ENCODE results near the gene APOBEC3G.

The APOBEC3G gene

DNA sequence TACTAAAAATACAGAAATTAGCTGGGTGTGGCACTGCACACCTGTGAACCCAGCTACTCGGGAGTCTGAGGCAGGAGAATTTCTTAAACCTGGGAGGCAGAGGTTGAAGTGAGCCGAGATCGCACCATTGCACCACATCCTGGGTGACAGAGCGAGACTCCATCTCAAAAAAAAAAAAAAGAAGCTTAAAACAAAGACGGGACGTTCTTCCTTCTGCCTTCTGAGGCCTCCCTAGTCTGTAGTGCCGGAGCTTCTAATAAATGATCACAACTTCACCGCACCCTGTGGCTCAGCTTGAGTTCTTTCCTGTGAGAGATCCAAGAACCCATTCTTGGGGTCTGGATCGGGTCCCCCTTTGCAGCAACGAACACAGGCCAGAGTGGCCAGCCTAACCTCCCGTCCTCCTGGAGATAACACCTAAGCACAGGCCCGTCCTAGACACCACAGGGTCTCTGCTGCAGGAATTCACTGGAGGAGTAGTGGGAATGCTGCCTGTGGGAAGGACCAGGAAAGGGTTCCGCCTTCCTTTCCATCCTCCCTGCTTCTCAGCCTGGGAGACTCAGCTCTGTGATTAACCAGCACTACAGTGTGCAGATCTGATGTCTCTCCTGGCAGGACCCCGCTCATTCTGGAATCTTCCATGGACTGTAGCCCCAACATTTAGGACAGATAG, 17.8 kb downstream of the APOBEC3G start:
- Histone ChIP-seq H3K27me3 (ENCODE audit: insufficient read depth, low read depth, severe bottlenecking) (no peaks in the 10 kb centered on the region), H3K4me3 (ENCODE audit: low read depth, low read length) (no peak overlapping the region), H3K9me3 (ENCODE audit: severe bottlenecking) (no peaks in the 10 kb centered on the region), H3K36me3 (no peaks in the 10 kb centered on the region), H3K27ac (no peak overlapping the region)
- DNase-seq = no peak
- no peak for TF ChIP-seq CTCF (IDR thresholded peaks at IDR 0.05; ENCODE audit: low read depth, low read length)

DNA sequence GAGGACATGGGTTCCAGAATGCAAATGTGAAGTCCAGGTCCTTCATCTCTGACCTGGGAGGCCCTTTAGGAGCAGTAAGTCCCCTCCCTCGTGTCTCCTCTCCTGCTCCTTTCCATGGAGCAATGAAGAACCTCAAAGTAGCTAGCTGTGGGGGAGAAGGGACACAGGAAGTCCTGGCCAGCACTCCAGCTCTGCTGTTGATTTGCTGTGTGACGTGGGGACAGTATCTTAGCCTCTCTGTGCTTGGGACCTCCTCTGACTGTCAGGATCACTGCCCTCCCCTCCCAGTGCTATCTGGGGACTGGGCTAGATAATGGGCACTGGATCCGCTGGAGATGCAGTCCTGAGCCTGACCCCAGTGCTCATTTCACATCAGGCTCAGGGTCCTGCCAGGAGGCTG, 18.9 kb downstream of the APOBEC3G start:
- Histone ChIP-seq H3K27ac (no peak overlapping the region), H3K9me3 (ENCODE audit: severe bottlenecking) (no peaks in the 10 kb centered on the region), H3K27me3 (ENCODE audit: insufficient read depth, low read depth, severe bottlenecking) (no peaks in the 10 kb centered on the region), H3K36me3 (no peaks in the 10 kb centered on the region), H3K4me3 (ENCODE audit: low read depth, low read length) (no peak overlapping the region)
- no peak for DNase-seq
- no peak for TF ChIP-seq CTCF (IDR thresholded peaks at IDR 0.05; ENCODE audit: low read depth, low read length)

DNA sequence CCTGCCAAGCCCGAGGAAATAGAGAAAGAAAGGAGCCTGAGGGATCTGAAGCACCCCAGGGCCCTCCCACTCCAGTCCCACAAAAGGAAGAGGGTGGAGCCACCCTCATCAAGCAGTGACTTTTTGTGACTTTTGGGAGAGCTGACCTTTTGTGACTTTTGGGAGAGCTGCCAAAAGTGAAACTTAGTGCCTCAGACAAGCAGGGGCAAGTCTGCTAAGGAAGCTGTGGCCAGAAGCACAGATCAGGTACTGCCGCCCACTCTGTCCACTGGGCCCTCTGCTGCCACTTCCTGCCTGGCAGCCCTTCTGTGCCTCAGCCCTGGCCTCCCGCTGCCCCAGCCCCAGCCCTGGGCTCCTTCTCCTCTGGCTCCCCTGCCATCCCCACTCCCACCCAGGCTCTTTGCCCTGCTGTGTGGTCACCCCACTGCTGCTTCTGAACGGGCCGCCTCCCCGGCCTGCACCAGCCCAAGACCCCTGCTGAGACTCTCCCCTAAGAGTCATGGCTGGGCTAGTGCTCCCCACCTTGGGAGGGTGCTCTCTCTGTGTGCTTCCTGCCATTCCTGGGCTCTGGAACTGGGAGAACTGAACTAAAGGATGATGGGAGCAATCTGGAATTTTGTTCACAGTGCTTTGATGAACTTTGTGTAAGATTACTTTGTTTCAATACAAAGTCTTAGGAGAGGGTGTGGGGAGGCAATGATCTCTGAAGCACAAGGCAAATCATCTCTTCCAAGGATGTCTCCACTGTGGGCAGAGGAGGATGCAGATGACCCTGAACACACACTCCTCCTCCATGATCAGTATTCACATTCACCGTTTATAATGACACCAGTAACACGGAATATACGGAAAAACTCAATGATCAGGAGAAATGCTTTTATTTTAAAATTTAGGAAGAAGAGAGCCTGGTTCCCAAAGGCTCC, 20.3 kb downstream of the APOBEC3G start, which contains the start of gene APOBEC3H:
Gene APOBEC3H (plus strand): TSS at position 147 of the 923 bp plus-strand sequence. CDS start 3,035 bp downstream, outside the sequence.
- no peak for TF ChIP-seq CTCF (IDR thresholded peaks at IDR 0.05; ENCODE audit: low read depth, low read length)
- Histone ChIP-seq H3K36me3 (no peaks in the 10 kb centered on the region), H3K27me3 (ENCODE audit: insufficient read depth, low read depth, severe bottlenecking) (no peaks in the 10 kb centered on the region), H3K4me3 (ENCODE audit: low read depth, low read length) (no peak within 1 kb of the TSS), H3K27ac (no peak within 1 kb of the TSS), H3K9me3 (ENCODE audit: severe bottlenecking) (no peaks in the 10 kb centered on the region)
- no peak for DNase-seq

DNA sequence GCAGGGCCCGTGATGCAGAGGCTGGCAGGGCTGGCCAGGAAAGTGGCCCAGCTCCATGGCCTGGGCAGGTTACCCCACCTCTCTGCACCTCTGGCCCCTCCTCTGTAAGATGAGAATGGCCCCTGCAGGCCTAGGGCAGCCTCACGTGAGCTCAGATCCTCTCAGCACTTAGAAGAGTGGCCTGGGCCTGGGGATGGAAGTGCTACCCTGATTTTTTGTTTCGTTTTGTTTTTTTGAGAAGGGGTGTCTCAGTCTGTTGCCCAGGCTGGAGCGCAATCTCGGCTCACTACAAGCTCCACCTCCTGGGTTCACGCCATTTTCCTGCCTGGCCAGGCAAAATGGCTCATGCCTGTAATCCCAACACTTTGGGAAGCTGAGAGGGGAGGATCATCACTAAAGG, 21.0 kb downstream of the APOBEC3G start:
- no peaks in the 10 kb centered on the region for H3K9me3 ChIP-seq (ENCODE audit: severe bottlenecking)
- no peak for DNase-seq
- no peak for TF ChIP-seq CTCF (IDR thresholded peaks at IDR 0.05; ENCODE audit: low read depth, low read length)
- no peaks in the 10 kb centered on the region for H3K27me3 ChIP-seq (ENCODE audit: insufficient read depth, low read depth, severe bottlenecking)
- H3K4me3 ChIP-seq (ENCODE audit: low read depth, low read length) = no peak overlapping the region
- no peaks in the 10 kb centered on the region for H3K36me3 ChIP-seq
- H3K27ac ChIP-seq = no peak overlapping the region

DNA sequence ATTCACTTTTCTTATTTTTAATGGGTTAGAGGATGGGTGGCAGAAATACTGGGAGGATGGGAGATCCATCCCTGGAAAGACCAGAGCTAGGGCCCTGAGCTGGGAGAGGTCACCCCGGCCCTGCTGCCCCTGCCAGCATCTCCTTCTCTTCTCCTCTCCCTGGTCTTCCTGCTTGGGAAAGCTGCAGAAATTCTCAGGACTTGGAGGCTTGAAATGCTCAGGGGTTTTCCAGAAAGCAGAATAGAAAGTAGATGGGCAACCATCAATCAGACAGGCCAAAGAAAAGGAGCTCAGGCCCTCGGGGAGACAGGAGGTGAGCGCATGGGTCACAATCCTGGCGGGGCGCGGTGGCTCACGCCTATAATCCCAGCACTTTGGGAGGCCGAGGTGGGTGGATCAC, 21.5 kb downstream of the APOBEC3G start:
- H3K4me3 ChIP-seq (ENCODE audit: low read depth, low read length) = no peak overlapping the region
- no peak for DNase-seq
- H3K9me3 ChIP-seq (ENCODE audit: severe bottlenecking) = no peaks in the 10 kb centered on the region
- no peak for TF ChIP-seq CTCF (IDR thresholded peaks at IDR 0.05; ENCODE audit: low read depth, low read length)
- no peaks in the 10 kb centered on the region for H3K27me3 ChIP-seq (ENCODE audit: insufficient read depth, low read depth, severe bottlenecking)
- no peaks in the 10 kb centered on the region for H3K36me3 ChIP-seq
- no peak overlapping the region for H3K27ac ChIP-seq

Measured in WERI-Rb-1 (cell line).